ENCODE results near the gene WDR4. TPM values are rescaled to one million over a fixed set of nuclear protein-coding genes. Genes with fewer than 3 reads are reported as not detected.
"Not testable (repeated sequence)": the region's sequence is repeated elsewhere in the genome, so short reads cannot be mapped to it uniquely, and the experiment has no call there.

WDR4 gene
- total and polyA plus RNA-seq, 2 experiments from 2014 or later = 22.5 to 50.2 TPM

GRCh38 chr21:42927474-42928200, 48.3 kb upstream of the WDR4 start:
- Mint-ChIP-seq H3K27me3 (ENCODE audit: insufficient read depth, low read depth, poor library complexity) (peaks cover 14% of the 10 kb centered on the region), H3K36me3 (ENCODE audit: low read depth) (peaks cover 12% of the 10 kb centered on the region), H3K27ac (peak overlapping the region; percentile 93), H3K4me1 (peaks cover 42% of the 10 kb centered on the region)
- not testable (repeated sequence) for H3K4me3 ChIP-seq; ATAC-seq; H3K9me3 Mint-ChIP-seq; H3K36me3 ChIP-seq (ENCODE audit: insufficient read depth); H4K20me1 ChIP-seq (replicated peaks; ENCODE audit: insufficient read depth); H3K4me2 ChIP-seq; H3K4me3 Mint-ChIP-seq; H3K27me3 ChIP-seq (ENCODE audit: insufficient read depth); H2AFZ ChIP-seq; H3K79me2 ChIP-seq (replicated peaks; ENCODE audit: insufficient read depth); H3F3A ChIP-seq (replicated peaks; ENCODE audit: low read depth); H3K9me2 ChIP-seq (ENCODE audit: insufficient read depth)
- Histone ChIP-seq H3K4me1 (ENCODE audit: insufficient read depth) (peaks cover 32% of the 10 kb centered on the region), H3K27ac (ENCODE audit: low read depth) (peak overlapping the region; percentile 98)
- DNase-seq (ENCODE audit: low spot score) = peak; percentile 68
- TF ChIP-seq NANOG (IDR thresholded peaks at IDR 0.05; ENCODE audit: borderline replicate concordance) = 0 out of 2 replicates have a peak, but pooled peaks have one; percentile 7

- Histone ChIP-seq H4K20me1 (replicated peaks; ENCODE audit: insufficient read depth) (no peaks in the 10 kb centered on the region), H3F3A (replicated peaks; ENCODE audit: low read depth) (peaks cover 7% of the 10 kb centered on the region; the same call in 1 of the 2 replicates), H3K79me2 (replicated peaks; ENCODE audit: insufficient read depth) (peaks cover 6% of the 10 kb centered on the region), H3K27ac (ENCODE audit: low read depth) (peak within 1 kb of the TSS; percentile 98), H3K4me3 (peak within 1 kb of the TSS; percentile 15), H3K36me3 (ENCODE audit: insufficient read depth) (no peaks in the 10 kb centered on the region), H3K9me2 (ENCODE audit: insufficient read depth) (no peaks in the 10 kb centered on the region), H3K27me3 (ENCODE audit: insufficient read depth) (no peaks in the 10 kb centered on the region), H3K4me2 (peak within 1 kb of the TSS; percentile 66), H3K4me1 (ENCODE audit: insufficient read depth) (peaks cover 32% of the 10 kb centered on the region), H2AFZ (no peak within 1 kb of the TSS)
- H3K4me3 Mint-ChIP-seq = peak within 1 kb of the TSS; percentile 46; the same call in 2 of the 3 replicates
- H3K4me1 Mint-ChIP-seq = peaks cover 37% of the 10 kb centered on the region
- no peak for TF ChIP-seq CTCF (conservative IDR thresholded peaks at IDR 0.05; ENCODE audit: low read depth in 2 of 2)
- TF ChIP-seq NANOG (IDR thresholded peaks at IDR 0.05; ENCODE audit: borderline replicate concordance) = no peak
- peak; percentile 33 for TF ChIP-seq POLR2AphosphoS5 (IDR thresholded peaks at IDR 0.05; ENCODE audit: low read depth)
- TF ChIP-seq STAT1 (IDR thresholded peaks at IDR 0.05; ENCODE audit: unreplicated experiment) = no peak
- no peak for TF ChIP-seq ETS1 (IDR thresholded peaks at IDR 0.05)
- DNase-seq (ENCODE audit: low spot score) (peak; percentile 71), ATAC-seq (peak; percentile 13; the same call in 2 of the 3 replicates)
- H3K36me3 Mint-ChIP-seq (ENCODE audit: low read depth) = peaks cover 9% of the 10 kb centered on the region
- peak within 1 kb of the TSS; percentile 96 for H3K27ac Mint-ChIP-seq
- H3K27me3 Mint-ChIP-seq (ENCODE audit: insufficient read depth, low read depth, poor library complexity) = peaks cover 14% of the 10 kb centered on the region
- H3K9me3 Mint-ChIP-seq = no peaks in the 10 kb centered on the region; the same call in 2 of the 3 replicates
Measured at GRCh38 chr21:42925114-42925926, 46.0 kb upstream of the WDR4 start, which contains the start of gene ERVH48-1. Gene ERVH48-1, minus strand, starts transcription at chr21:42925630. Its CDS starts 6,624 bp downstream, at chr21:42919006.

Data from GM23338 (cell line).